Stimulated activated CD8-positive, alpha-beta memory T cell treated with anti-CD3 and anti-CD28 coated beads, Interleukin-7, amount 100 ng/mL, for 24 hours (primary cell): Measurements from ENCODE around the gene RHOG.
"Not testable (repeated sequence)": the region's sequence is repeated elsewhere in the genome, so short reads cannot be mapped to it uniquely, and the experiment has no call there.

Source experiments
- DNase-seq: peaks from one replicate; pipeline ENCODE4 v3.0.0-alpha.2; 2020; ENCODE audit warnings: low read depth

The RHOG gene

GRCh38 chr11:3808861-3809623 is 31.7 kb downstream of the RHOG start:
- DNase-seq = no peak

GRCh38 chr11:3807909-3808860 is 32.6 kb downstream of the RHOG start, which contains the start of gene PGAP2:
TSS of gene PGAP2 (plus strand) at chr11:3808560. CDS start at chr11:3811260, 2,700 bp downstream.
- no peak for DNase-seq

GRCh38 chr11:3803726-3804495 is 36.8 kb downstream of the RHOG start:
- no peak for DNase-seq

- DNase-seq = no peak
Measured at GRCh38 chr11:3802011-3802790, 38.6 kb downstream of the RHOG start.

GRCh38 chr11:3799873-3800272 is 40.9 kb downstream of the RHOG start:
- no peak for DNase-seq

GRCh38 chr11:3799143-3799542 is 41.6 kb downstream of the RHOG start:
- no peak for DNase-seq

- DNase-seq = peak; percentile 99
Measured at GRCh38 chr11:3797329-3798090, 43.2 kb downstream of the RHOG start, which contains the start of gene NUP98. TSS of gene NUP98 (minus strand) at chr11:3797554. CDS start at chr11:3782117, 15,437 bp downstream.

- DNase-seq = peak; percentile 31
Measured at GRCh38 chr11:3796801-3797328, 43.9 kb downstream of the RHOG start.

GRCh38 chr11:3796346-3796745 is 44.4 kb downstream of the RHOG start:
- DNase-seq = no peak

GRCh38 chr11:3796002-3796311 is 44.8 kb downstream of the RHOG start:
- no peak for DNase-seq

- no peak for DNase-seq
Measured at GRCh38 chr11:3795131-3796001, 45.4 kb downstream of the RHOG start.

- DNase-seq = not testable (repeated sequence)
Measured at GRCh38 chr11:3794387-3794786, 46.4 kb downstream of the RHOG start.

- no peak for DNase-seq
Measured at GRCh38 chr11:3786781-3787428, 53.9 kb downstream of the RHOG start.

- DNase-seq = no peak
Measured at GRCh38 chr11:3783611-3784010, 57.1 kb downstream of the RHOG start.

- no peak for DNase-seq
Measured at GRCh38 chr11:3782963-3783362, 57.8 kb downstream of the RHOG start.

- no peak for DNase-seq
Measured at GRCh38 chr11:3781423-3781822, 59.3 kb downstream of the RHOG start.
